ENCODE data around the gene MRPS15. TPM values are rescaled to one million over a fixed set of nuclear protein-coding genes. Genes with fewer than 3 reads are reported as not detected.
A peak's percentile ranks its signal among the peaks of the same experiment; 100 is the strongest.

MRPS15 gene
- total RNA-seq, 1 donor from 2014 or later, result 70.4 TPM

DNA sequence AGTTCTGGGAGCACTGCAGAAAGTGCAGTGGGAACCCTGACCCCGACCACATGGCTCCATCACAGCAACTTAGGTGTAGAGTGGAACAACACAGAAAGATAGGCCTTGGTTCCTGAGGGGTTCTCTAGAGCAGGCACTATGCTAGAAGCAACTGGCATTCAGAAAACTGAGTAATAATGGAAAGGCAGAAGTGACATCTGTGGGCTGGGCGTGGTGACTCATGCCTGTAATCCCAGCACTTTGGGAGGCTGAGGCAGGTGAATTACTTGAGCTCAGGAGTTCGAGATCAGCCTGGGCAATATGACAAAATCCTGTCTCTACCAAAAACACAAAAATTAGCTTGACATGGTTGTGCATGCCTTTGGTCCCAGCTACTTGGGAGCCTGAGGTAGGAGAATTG, 5.3 kb downstream of the MRPS15 start:
- no peak for DNase-seq (ENCODE audit: low read depth in 2 of 2)

DNA sequence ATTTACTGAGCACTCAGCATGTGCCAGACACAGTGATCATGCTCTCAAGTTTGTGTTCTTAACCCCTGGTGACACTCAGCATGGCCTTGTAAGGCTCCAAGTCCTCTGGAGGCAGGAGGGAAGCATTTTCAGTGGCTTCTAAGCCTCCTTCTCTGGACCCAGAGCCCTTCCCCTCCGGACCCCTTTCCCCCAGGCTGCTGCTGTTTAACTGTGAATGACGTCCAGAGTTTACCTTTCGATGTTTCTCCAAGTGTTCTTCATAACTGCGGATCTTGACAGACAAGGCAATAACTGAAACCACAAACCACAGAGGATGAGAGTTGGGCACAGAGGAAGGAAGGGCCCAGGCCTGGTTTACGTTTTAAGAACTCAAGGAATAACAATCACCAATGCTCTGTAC, 6.5 kb downstream of the MRPS15 start:
- DNase-seq (ENCODE audit: low read depth in 2 of 2), result no peak

DNA sequence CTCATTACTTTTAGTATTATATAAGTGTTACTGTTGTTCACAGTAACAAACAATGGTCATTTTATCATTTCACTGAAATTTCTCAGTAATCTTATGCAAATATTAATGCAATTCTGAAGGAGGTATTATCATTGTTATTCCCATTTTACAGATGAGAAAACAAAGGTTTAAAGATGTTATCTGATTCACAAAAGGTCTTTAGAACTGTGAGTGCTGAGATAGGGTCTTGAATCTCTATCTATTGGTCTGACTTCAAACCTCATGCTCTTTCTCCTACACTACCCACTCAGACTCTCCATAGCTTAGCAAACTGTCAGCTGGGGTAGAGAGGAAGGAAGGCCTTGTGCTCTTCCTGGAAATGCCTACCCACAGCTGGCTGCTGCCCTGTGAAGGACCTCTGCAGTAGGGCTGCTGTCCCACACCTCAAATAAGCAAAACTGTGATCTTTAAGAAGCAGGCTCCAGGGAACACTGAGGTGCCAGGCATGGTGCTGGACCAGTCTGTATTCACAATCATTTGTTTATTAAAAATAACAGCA, 7.7 kb downstream of the MRPS15 start:
- DNase-seq (ENCODE audit: low read depth in 2 of 2), result peak in 1 of 2 donors; percentile 62

DNA sequence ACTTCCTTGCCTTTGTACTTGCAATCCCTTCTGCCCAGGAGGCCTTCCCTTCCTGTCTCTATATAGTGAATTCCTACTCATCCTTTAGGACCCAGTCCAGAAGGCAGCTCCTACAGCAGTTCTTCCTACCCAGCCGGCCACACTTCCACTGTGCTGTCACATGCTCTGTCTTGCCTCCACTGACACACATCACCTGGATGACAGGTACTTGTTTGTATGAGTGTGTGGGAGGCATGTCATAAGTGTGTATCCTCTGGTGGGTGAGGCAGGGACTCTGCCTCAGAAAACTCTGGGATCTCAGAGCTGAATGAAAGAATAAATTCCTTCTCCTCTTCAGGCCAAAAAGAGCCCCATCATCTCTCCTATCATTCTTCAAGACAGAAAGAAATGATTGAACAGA, 8.8 kb downstream of the MRPS15 start:
- no peak for DNase-seq (ENCODE audit: low read depth in 2 of 2)

DNA sequence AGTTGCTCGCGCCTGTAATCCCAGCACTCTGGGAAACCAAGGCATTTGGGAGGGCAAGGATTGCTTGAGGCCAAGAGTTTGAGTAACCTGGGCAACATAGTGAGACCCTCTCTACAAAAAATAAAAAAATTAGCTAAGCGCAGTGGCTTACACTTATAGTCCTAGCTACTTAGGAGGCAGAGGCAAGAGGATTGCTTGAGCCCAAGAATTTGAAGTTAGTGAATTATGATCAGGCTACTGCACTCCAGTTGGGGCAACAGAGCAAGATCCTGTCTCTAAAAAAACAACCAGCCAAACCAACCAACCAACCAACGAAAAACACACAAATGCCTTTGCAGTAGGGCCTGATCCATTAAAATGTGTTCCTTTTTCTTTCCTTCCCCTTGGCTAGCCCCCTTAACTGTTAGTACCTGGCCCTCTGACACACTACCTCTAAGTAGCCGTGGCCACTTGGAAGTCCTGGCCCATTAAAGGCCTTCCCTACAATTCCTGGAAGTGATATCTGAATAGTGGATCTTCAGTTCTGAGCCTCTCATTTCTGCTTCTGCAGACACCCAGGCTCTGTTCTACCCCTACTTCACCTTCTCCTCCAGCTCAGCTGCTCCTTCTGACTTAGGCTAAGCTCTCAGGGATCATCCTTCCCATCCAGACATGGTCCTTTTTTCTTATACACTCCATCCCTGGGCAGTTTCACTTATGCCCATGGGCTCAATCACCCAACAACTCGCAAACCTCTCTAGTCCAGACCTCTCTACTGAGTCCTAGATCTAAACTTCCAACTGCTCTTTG, 10.4 kb downstream of the MRPS15 start:
- no peak for DNase-seq (ENCODE audit: low read depth in 2 of 2)

DNA sequence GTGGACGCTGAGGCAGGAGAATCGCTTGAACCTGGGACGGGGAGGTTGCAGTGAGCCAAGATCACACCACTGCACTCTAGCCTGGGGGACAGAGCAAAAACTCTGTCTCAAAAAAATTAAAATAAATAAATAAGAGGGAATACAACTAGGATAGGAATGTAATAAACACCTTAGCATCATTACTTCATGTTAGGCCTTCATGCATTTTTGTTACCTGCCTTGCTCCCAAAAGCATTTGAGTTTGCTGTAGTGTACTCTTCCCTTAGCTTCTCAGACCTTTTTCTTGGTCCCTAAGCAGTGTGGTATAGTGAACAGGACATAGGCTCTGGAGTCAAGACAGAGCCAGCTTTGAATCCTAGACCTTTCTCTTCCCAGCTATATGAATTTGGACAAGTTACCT, 11.1 kb downstream of the MRPS15 start:
- DNase-seq (ENCODE audit: low read depth in 2 of 2), result no peak

DNA sequence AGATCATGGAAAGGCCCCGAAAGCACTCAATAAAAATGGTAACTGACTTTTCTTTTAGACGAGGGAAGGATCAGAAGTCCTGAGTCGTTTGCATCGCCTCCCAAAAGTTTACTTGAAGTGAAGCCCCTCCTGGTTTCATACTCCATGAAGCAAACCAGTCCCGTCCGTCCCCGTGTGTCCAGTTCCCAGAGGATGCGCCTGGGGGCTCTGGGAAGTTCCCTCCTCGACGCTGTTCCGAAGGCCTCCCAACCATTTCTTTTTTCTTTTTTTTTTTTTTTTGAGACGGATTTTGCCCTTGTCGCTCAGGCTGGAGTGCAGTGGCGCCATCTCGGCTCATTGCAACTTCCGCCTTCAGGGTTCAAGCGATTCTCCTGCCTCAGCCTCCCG, 13.3 kb downstream of the MRPS15 start:
- DNase-seq (ENCODE audit: low read depth in 2 of 2), result no peak

DNA sequence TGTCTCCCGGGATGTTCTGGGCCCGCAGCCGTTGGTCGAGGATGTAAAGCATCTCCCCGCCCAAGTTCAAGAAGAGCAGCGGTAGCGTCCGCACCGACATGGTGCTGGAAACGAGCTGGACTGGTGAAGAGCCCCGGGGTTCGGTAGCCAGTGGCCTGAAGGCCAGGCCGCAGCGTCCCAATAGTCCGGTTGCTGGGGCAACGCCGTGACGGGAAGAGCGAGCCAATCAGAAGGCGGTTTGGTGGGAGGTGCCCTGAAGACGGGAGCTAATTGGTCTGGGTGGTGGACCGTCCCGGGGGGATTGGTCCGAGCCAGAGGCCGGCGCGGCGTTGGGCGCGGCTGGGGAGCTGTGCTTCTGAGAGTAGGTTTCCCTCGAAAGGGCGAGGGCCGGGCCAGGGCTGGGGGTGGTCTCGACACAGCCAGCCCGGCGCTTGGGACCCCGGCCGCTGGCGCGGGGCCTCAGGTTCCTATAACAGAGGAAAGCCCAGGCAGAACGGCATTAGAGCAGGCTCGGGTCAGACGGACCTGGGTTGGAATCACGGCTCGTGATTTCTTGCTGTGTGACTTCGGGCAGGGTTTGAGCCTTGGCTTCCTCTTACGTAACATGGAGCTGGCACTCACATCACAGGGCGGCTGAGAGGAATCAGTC, 13.8 kb downstream of the MRPS15 start, which contains the start of gene OSCP1:
Gene OSCP1 (minus strand): TSS at position 182 of the 649 bp plus-strand sequence. CDS start 82 bp downstream, at position 100.
- peak; percentile 98 for DNase-seq (ENCODE audit: low read depth in 2 of 2)

DNA sequence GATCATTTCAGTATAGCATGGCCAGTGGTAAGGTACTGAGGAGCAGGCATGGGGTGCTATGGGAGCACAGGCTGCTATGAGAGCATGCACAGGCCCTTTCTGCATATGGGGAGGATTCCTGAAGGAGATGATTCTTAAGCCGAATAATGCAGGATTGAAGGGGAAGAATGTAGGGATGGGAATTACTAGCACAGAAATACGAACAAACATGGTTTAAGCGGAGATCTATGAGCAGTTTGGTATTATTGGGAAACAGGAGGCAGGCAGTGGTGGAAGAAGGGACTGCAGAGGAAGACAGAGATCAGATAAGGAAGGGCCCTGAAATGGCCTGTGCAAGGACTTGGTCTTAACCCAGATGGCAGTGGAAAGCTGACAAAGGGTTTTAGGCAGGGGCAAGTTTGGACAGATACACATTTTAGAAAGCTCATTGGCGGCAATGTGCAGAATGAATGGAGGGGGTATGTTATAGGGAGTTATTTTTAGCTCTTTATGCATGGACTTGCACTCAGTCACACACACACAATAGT, 15.6 kb downstream of the MRPS15 start:
- DNase-seq (ENCODE audit: low read depth in 2 of 2), result no peak

DNA sequence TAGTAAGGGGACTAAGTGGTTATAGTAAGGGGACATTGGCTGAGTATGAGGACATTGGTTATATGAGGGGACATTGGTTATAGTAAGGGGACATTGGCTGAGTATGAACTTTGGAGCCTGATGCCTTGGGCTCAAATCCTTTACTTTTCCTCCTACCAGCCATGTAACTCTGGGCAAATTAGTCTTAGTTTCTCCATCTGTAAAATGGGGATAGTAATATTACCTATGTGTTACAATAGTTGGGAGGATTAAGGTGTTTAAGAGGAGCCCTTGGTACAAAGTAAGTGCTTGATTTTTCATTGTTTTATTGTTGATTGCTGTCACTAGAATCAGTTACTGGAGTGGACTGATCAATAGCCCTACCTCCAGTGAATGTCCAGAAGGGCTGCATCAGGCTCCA, 16.7 kb downstream of the MRPS15 start:
- no peak for DNase-seq (ENCODE audit: low read depth in 2 of 2)

DNA sequence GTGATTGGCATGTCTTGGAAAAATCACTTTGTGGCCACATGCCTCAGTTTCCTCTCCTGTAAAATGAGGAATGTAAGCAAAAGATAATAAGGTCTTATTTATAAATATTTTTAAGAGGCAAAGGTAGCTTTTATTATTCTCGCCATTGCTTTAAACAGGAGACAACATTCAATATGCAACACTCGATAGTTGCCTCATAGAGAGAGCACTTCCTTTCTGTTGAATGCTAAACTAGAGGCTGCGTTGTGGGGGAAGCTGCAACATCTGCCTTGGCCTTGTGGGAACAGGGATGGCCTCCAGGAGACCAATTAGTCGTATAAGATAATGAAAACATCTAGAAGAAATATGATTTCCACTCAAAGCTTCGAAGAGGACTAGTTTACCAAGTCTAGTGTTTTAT, 17.4 kb downstream of the MRPS15 start:
- no peak for DNase-seq (ENCODE audit: low read depth in 2 of 2)

DNA sequence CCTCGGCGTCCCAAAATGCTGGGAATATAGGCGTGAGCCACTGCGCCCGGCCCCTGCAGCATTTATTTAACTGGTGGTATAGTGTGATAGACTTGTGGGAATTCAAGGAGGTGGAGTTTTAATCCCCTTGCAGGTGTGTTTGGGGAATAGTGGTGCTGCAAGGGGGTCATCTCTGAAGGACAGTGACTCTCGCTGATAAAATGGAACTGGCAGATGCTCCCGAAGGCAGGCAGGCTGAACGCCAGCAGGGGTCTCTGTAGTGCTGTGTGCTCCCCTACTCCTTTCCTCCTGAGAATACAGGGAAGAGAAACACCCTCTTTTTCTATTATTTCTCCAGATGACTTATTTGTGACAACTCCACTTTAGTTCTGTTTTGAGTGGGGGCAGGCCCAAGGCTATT, 17.9 kb downstream of the MRPS15 start:
- peak in 1 of 2 donors; percentile 34 for DNase-seq (ENCODE audit: low read depth in 2 of 2)

DNA sequence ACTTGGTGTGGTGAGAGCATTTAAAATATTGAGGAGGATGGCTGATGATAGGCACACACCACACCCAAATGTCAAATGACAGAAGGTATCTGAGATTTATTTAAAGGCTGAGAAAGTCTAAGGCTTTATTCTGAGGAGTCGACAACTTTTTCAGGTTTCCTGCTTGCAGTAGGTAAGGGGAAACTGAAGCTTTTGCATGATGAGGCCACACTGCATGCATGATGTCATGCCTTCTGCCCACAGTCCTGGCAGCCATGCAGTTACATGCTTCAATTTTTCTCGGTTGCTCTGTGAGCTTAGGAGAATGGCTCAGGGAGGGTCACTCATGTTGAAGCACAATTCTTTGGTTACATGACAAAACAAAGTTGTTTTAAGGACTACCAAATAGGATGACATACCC, 20.9 kb downstream of the MRPS15 start:
- DNase-seq (ENCODE audit: low read depth in 2 of 2), result no peak

DNA sequence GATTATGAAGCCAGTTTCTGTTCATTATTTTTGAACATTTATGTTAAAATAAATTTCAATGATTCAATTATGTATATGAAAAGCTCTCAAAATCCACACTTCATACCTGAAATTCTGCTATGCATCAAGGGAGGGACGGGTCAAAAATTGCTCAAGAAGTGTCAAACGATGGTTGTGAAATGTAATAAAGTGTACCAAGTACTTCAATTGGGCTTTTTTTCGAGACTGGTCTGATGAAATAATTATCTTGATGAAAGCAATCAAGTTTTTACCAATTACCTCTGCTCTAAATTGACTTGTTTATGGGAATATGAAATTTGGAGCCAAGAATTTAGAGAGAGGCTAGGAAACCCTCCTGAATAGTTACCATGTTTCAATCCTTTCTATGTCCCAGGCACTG, 21.8 kb downstream of the MRPS15 start:
- DNase-seq (ENCODE audit: low read depth in 2 of 2), result no peak

DNA sequence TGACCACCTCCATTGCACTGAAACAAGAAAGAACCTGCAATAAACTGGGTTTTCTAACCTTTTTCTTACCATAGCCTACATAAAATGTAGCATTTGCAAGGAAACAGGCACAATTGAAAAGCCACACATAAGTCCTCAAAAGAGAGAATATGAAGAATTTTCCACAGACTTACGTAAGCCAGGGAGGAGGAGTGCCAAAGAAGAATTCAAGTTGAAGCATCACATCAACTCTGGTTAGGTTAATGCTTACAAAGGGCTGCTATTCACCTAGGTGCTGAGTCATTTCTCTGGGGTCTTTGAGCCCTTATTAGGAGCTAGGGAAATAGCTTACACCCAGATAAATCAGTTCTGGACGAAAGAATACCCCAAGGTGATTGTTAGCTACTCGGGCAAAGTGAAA, 23.5 kb downstream of the MRPS15 start:
- no peak for DNase-seq (ENCODE audit: low read depth in 2 of 2)

DNA sequence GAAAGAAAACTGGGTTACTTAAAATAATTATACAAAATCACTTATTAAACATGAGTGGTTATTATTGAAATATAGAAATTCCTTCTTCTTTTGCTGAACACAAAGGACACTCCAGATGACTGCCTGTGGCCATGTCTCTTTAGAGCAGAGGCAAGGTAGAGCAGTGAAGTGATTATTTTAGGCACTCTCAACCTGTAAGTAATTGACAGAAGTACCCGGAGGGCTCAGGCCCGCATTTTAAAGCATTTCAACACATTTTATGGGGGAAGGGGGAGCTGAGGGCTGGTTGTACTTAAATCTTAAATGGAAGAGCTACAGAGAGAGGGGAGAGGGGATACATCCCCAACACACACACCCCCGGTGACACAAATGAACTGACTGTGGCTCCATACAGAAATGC, 24.1 kb downstream of the MRPS15 start:
- no peak for DNase-seq (ENCODE audit: low read depth in 2 of 2)

DNA sequence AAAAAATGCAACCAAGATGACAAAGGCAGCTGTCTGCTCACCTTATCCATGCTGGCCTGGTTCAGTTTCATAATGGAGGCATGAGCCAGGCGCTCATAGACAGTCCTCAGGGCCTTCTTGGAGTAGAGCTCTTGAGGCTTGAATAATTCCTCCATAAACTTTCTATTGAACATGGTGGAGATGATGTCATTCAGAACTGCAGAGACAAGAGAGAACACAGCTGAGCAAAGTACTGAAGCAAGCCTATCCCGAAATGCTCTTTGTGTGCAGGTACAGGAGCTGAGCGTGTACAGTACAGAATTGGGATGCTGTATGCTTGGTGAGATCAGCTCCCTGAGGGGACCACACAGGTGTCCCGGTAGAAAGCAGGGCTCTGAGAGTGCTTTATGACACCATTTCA, 25.5 kb downstream of the MRPS15 start:
- no peak for DNase-seq (ENCODE audit: low read depth in 2 of 2)

DNA sequence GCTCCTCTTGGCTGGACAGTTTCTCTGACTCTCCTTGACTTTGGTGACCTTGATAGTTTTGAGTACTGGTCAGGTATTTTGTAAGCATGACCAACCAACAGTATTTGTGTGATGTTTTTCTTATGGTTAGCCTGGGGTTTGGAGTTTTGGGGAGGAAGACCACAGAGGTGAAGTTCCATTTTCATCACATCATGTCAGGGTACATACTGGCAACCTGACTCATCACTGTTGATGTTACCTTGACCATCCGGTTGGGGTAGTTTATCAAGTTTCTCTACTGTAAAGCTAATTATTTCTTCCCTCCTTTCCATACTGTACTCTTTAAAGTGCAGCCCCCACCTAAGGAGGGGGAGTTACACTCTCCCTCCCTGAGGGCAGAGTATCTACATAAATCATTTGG, 27.4 kb downstream of the MRPS15 start:
- DNase-seq (ENCODE audit: low read depth in 2 of 2), result no peak

DNA sequence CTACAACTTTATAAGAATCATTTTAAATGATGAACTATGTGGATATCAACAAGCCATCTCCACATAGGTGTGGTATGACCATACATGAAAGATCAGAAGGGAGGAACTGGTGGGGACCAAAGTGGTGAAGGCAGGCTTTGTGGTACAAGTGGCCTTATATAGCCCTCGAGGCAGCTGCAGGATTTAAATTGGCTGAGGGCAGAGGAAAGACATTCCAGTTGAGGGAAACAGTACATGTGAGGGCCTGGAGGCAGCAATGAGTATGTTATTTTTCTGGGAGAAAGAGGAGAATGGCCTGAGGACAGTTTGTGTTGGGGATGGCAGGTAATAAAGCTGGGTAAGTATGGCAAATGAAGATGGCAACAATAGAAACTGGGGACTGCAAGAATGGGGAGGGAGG, 31.1 kb downstream of the MRPS15 start:
- no peak for DNase-seq (ENCODE audit: low read depth in 2 of 2)

DNA sequence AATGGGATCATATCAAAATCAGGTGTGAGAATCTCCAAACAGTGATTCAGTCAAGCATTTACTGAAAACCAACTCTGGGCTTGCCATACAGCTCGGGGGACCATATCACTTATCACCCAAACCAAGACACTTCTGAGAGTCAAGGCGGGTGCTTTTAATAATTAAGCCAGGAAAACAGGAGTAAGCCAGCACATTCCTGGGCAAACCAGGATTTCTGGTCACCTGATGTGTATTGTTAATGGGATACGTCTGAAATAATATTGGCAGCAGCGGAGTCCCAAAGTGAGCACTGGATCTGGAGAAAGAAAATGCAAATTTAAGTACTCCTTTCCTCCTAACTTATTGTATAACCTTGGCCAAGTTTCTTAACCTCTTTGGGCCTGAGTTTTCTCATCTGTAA, 31.6 kb downstream of the MRPS15 start:
- peak; percentile 13 to 63 for DNase-seq (ENCODE audit: low read depth in 2 of 2)

DNA sequence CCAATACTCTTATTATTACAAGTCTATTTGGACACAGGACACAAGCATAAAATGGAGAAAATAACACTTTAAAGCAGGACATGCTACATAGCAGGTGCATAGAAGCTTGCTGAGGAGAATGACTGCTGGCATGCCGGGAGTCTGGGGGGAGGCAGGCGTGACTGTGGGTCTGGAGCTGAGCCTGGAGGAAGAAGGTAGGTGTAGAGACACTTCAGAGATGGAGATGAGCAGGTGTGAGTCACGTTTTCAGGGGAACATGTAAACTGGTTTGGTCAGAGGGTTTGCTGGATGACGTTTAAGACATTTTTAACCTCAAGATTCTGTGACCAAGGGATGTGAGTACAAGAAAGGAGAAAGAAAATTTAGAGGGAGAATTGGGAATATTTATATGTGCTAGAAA, 38.4 kb downstream of the MRPS15 start:
- no peak for DNase-seq (ENCODE audit: low read depth in 2 of 2)

DNA sequence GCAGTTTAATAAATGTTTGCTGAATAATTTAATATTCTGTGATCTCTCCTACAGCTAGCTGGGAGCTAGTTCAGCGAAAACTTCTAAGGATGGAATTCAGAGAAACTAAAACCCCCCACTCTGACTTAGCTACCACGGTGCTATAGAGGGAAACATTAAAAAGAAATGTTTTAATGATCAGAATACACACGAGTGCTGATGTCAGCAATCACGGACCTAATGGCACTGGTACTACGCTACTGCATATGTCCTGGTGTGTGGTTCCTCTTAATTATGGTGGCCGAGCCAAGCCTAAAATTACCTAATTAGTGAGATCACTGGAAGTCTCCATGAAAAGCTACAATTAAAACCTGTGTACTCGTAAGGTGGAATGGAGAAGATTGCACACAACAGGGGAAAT, 42.5 kb downstream of the MRPS15 start:
- DNase-seq (ENCODE audit: low read depth in 2 of 2), result no peak

DNA sequence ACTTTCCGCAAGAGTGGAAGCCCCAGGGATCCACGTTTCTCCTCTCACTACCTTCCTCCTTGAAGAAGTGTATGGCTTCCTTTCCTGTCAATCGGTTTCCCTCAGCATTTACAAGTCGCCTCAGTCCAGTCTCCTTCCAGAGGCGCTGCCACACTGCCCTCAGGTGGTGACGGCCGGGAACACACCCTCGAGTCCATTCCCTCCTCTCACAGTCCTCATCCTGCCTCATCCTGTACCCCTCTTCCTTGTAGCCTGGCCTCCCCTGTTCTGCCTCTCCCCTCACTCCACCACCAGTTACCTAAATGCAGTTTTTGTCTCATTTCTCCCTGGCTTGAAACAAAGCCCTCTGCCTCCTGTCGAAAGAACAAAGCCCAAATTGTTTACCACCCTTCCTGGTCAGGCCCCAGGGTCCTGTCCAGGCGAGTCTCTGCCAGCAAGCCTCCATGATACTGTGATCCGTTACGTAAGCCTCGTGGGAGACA, 43.3 kb downstream of the MRPS15 start:
- peak; percentile 80 to 86 for DNase-seq (ENCODE audit: low read depth in 2 of 2)
